Heart left ventricle (tissue), 16 donors: ENCODE results near the gene CCL3. TPM values are rescaled to one million over a fixed set of nuclear protein-coding genes. Genes with fewer than 3 reads are reported as not detected.
"Not testable (repeated sequence)": the region's sequence is repeated elsewhere in the genome, so short reads cannot be mapped to it uniquely, and the experiment has no call there.

Experiments used
- ATAC-seq, 4 donors: fragments of 200-7000 bp; cut with Tn5 transposase; one replicate each; pipeline ENCODE4 v1.9.1; 2020 to 2022; ENCODE audit warnings: moderate library complexity in 4 of 4, mild to moderate bottlenecking in 3 of 4, moderate number of reproducible peaks in 1 of 4
- DNase-seq, 5 donors: peaks; one replicate each; pipeline ENCODE4 v3.0.0-alpha.2; 2020
- H3K27ac ChIP-seq, 12 donors: fragments of 200-600 bp; sonication (generic) in 4 of 12; one replicate each; pipeline versions ENCODE4 v1.5.0 to v1.8.0; 2016 to 2022; ENCODE audit warnings: mild to moderate bottlenecking in 2 of 12
- H3K27me3 ChIP-seq, 9 donors: fragments of 200-600 bp; sonication (generic) in 2 of 9; one replicate each; pipeline versions ENCODE4 v1.5.1 to v1.8.0; 2016 to 2022; ENCODE audit warnings: mild to moderate bottlenecking in 3 of 9
- H3K36me3 ChIP-seq, 9 donors: fragments of 200-600 bp; sonication (generic) in 2 of 9; one replicate each; pipeline versions ENCODE4 v1.5.0 to v1.8.0; 2018 to 2022; ENCODE audit warnings: mild to moderate bottlenecking in 2 of 9
- H3K4me1 ChIP-seq, 12 donors: fragments of 200-600 bp; sonication (generic) in 4 of 12; one replicate each; pipeline versions ENCODE4 v1.5.0 to v1.8.0; 2016 to 2022; ENCODE audit warnings: mild to moderate bottlenecking in 3 of 12
- H3K4me3 ChIP-seq, 12 donors: fragments of 200-600 bp; sonication (generic) in 4 of 12; one replicate each; pipeline versions ENCODE4 v1.5.0 to v1.8.0; 2017 to 2022; ENCODE audit warnings: mild to moderate bottlenecking in 9 of 12, moderate library complexity in 4 of 12
- H3K9me3 ChIP-seq, 12 donors: fragments of 200-600 bp; sonication (generic) in 4 of 12; one replicate each; pipeline versions ENCODE4 v1.5.0 to v1.8.0; 2016 to 2022; ENCODE audit warnings: mild to moderate bottlenecking in 1 of 12
- POLR2A ChIP-seq, 2 donors: fragments of 450-650 bp; IDR thresholded peaks; one replicate each; pipeline ENCODE4 v1.6.1; 2017; ENCODE audit warnings: antibody characterized with exemption in 2 of 2, mild to moderate bottlenecking in 2 of 2, moderate library complexity in 2 of 2
- WGBS, 4 donors: extraction: QIAGEN DNeasy Blood & Tissue Kit in 2 of 4; methylation state at CpG; one replicate each; pipeline versions ENCODE4 v1.1.5 to v1.1.7; 2013 to 2018; 5-methylcytosine and 5-hydroxymethylcytosine counted together
- intact Hi-C, 10 donors: fragments of 100-400 bp; cut with DNase I; formaldehyde crosslinking; loops; one replicate each; pipeline versions ENCODE4 v1.11.1 to v1.14.2; 2022
- polyA plus RNA-seq, 2 donors: library from polyadenylated mRNA; stranded (reverse); fragments of 200-250 nt; gene quantifications; one replicate each; pipeline ENCODE4 v1.2.3, GENCODE V29; 2013
- total RNA-seq, 9 donors: library from RNA; depleted of rRNA in 2 of 9; stranded (reverse); fragments of >200 nt in 2 of 9; fragmentation: NEBNext Ultra II Directional in 3 of 9; extraction: Animal tissue kit (Norgen Biotek cat#: 25700) in 3 of 9; gene quantifications; one replicate each; pipeline versions ENCODE4 v1.1.0 to v1.2.4, GENCODE V29; 2016 to 2023
- TF ChIP-seq, protein P1 (sequence below), 12 donors: fragments of 200-600 bp; sonication (generic) in 4 of 12; IDR thresholded peaks; one replicate each; pipeline versions ENCODE4 v1.5.0 to v1.8.0; 2018 to 2022; ENCODE audit warnings: antibody characterized with exemption in 12 of 12, mild to moderate bottlenecking in 5 of 12
- donor health status: ischemic (EF 13 %, LVEDD 7.1; RV severe dilation, severe dysfunction).
- donor health status: healthy with polysubstance abuse.
- donor health status: DM: no; HTN: yes; CAD: no.
- donor health status: DM: no; HTN: no; CAD: no.
- donor health status: ischemic (EF 25% LVEDD 6.9; RV normal size, moderate dysfunction).
- donor health status: ischemic (EF 25% LVEDD 5.7; RV mildly dilated, moderate dysfunction).
- donor health status: healthy.
- donor health status: DM: yes; HTN: yes; CAD: no.
- donor health status: ischemic (EF 35%, LVEDD 5.7; RV mildly dilated, moderate dysfunction).
- donor health status: nonischemic (EF 11% LVEDD 7.7; RV severe dilation, severe dysfunction).
- donor health status: DM: yes; HTN: yes; CAD: no.
- donor health status: PGD.
- donor health status: ischemic (EF 29% LVEDD 5.4; RV normal size, mild dysfunction).
- donor health status: nonischemic (EF 23%, LVEDD 6.1; RV moderate dilation, normal function).

CCL3 gene
- total and polyA plus RNA-seq, 11 donors, result 0.21 to 22.5 (median 0.57) TPM; not detected in 3

DNA sequence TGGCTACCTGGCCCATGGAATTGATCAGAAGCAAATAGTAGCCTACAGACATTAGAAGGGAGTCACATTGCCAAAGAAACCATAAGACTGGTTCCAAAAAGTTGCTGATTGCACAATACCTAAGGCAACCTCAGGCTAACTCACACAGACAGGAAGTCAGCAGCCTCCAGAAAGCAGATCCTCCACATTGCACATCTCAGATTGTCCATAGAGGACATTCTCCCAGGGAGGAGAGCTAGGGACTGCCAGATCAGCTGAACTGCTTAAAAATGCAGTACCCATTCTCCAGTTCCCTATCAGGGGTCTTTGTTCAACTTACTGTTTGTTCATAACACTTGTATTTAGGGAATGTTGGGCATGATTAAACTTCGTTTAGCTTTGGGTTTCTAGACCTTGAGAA, 4.2 kb downstream of the CCL3 start:
- H3K27ac ChIP-seq, result no peak overlapping the region
- H3K4me3 ChIP-seq, result no peak overlapping the region
- intact Hi-C loops, result no loop called here
- H3K27me3 ChIP-seq, result peaks cover 0 to 13% (median 0%) of the 10 kb centered on the region in 9 donors
- no peak for TF ChIP-seq POLR2A (IDR thresholded peaks at IDR 0.05)
- TF ChIP-seq, protein P1, sequence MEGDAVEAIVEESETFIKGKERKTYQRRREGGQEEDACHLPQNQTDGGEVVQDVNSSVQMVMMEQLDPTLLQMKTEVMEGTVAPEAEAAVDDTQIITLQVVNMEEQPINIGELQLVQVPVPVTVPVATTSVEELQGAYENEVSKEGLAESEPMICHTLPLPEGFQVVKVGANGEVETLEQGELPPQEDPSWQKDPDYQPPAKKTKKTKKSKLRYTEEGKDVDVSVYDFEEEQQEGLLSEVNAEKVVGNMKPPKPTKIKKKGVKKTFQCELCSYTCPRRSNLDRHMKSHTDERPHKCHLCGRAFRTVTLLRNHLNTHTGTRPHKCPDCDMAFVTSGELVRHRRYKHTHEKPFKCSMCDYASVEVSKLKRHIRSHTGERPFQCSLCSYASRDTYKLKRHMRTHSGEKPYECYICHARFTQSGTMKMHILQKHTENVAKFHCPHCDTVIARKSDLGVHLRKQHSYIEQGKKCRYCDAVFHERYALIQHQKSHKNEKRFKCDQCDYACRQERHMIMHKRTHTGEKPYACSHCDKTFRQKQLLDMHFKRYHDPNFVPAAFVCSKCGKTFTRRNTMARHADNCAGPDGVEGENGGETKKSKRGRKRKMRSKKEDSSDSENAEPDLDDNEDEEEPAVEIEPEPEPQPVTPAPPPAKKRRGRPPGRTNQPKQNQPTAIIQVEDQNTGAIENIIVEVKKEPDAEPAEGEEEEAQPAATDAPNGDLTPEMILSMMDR (IDR thresholded peaks at IDR 0.05), result no peak
- 38 to 64% (median 44%) methylated on average over 1 of the region's 1 CpG for WGBS, 4 donors
- H3K4me1 ChIP-seq, result peaks cover 0 to 43% (median 0%) of the 10 kb centered on the region in 12 donors
- no peaks in the 10 kb centered on the region for H3K36me3 ChIP-seq
- ATAC-seq (peak in 3 of 4 donors; percentile 64 to 72 (median 69)), DNase-seq (no peak)
- no peaks in the 10 kb centered on the region for H3K9me3 ChIP-seq

DNA sequence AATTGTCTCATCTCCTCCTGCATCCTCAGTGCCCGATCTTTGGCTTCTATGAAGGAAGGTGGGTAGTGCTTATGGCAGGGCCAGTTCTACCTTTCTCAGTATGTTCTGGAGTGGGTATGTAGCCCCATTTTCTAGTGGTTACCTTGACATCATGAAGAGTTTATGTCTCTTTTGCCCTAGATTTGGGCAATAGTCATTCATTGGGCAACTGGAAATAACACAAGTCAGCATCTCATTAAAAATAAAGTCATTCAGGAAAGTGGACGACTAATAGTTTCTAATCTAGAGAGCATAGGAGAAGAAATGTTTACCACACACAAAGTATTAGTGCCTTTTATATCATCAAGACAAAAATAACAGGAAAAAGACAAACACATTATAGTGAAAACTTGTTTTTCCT, 6.3 kb downstream of the CCL3 start:
- H3K27ac ChIP-seq, H3K36me3 ChIP-seq, intact Hi-C loops, H3K27me3 ChIP-seq, H3K4me3 ChIP-seq, ATAC-seq, DNase-seq, H3K9me3 ChIP-seq: not testable (repeated sequence)
- H3K4me1 ChIP-seq, result peaks cover 0 to 26% (median 0%) of the 10 kb centered on the region in 12 donors
- 85 to 94% (median 87%) methylated on average over 2 of the region's 2 CpGs for WGBS, 4 donors

DNA sequence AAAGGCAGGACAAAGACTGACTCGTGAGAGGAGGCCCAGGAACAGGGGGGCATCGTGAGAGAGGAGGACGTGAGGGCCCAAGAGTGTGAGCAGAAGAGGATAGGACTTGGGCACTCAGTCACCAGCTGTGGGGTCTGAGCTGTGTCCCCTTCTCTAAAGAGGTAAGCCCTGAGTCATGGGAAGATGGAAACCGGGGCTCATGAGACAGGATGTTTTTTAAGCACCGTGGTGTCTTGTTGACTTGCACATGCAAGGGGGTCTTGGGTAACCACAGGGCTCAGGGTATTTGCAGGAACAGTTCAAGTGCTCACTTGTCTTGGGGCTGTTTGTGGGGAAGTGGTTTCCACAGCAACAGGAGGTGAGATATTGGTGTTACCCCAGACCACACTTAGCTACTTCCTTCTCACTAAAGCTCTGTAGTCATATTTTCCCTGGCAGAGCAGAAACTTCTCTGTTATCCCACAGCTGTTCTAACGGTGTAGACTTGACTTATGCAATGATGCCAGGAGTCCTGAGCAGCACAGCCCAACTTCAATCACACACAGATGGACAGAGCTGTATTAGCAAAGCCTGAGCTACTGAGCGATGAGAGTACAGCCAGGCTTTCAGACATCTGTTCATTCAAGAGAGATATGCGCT, 7.3 kb downstream of the CCL3 start:
- intact Hi-C loops, H3K27me3 ChIP-seq, H3K4me3 ChIP-seq, H3K9me3 ChIP-seq, H3K36me3 ChIP-seq: not testable (repeated sequence)
- ATAC-seq, result peak; percentile 20 to 89 (median 74)
- WGBS, 4 donors, result 60 to 66% (median 63%) methylated on average over 8 of the region's 8 CpGs
- Histone ChIP-seq H3K4me1 (peaks cover 0 to 23% (median 0%) of the 10 kb centered on the region in 12 donors), H3K27ac (peak overlapping the region in 2 of 12 donors; percentile 37 to 62)
- peak in 1 of 5 donors; percentile 29 for DNase-seq

DNA sequence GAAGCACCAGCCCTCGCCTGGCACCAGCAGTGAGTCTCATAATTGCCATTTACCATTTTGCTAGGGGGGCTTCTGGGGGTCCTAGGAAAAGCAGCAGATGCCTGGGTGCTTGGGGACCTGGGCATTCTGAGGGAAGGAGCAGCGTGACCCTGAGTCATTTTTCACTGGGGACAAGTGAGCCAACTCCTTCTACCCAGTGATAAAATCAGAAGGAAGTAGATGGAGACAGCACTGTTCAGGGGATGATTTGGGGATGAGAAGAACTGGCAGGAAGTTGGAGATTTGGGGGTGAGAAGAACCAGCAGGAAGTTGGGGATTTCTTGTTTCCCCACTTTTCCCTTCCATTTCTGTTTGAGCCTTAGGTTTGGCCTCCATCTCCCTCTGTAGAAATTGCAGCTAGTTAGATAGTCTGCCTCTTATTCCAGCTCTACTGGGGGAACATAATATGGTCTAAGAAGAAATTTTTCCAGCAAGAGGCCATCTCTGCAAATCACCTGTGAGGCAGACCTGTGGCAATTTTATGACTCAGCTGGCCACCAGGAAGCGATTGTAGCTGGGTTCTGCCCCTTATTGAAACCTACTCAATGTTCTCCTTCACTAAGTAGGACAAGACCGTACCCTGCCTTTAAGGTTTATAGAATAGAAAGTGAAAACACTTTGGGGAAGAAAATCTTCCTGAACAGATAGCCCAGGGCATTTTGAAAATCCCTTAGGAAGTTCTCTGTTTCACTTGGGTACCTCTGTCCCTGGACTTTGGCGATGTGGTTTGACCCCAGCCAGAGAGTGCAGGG, 8.1 kb downstream of the CCL3 start:
- H3K4me3 ChIP-seq, ATAC-seq, H3K27me3 ChIP-seq, H3K36me3 ChIP-seq, H3K9me3 ChIP-seq, intact Hi-C loops, DNase-seq: not testable (repeated sequence)
- Histone ChIP-seq H3K4me1 (peaks cover 0 to 23% (median 0%) of the 10 kb centered on the region in 12 donors), H3K27ac (peak overlapping the region in 2 of 12 donors; percentile 37 to 62)
- WGBS, 4 donors, result 82 to 94% (median 86%) methylated on average over 4 to 5 of the region's 5 CpGs

DNA sequence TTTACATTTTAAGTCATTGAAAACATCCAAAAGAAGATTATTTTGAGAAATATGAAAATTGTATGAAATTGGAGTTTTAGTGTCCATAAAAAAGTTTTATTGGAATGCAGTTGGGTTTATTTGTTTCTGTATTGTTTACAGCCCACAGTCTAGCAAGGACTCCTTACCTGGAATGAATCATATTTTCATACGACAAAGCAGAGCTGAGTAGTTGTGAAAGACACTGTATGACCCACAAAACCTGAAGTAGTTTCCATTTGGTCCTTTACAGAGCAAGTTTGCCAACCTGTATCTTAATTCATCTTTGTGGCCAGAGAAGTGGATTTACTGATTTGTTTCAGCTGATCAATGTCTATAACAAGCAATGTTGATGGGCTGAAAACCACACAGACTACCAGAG, 15.6 kb downstream of the CCL3 start:
- no peaks in the 10 kb centered on the region for H3K4me1 ChIP-seq
- 82 to 93% (median 89%) methylated on average over 1 of the region's 1 CpG for WGBS, 4 donors
- TF ChIP-seq, protein P1 (IDR thresholded peaks at IDR 0.05), result no peak
- TF ChIP-seq POLR2A (IDR thresholded peaks at IDR 0.05), result no peak
- H3K9me3 ChIP-seq, result peaks cover 0 to 8% (median 3%) of the 10 kb centered on the region in 12 donors
- H3K27me3 ChIP-seq, result peaks cover 0 to 3% (median 0%) of the 10 kb centered on the region in 9 donors
- no peak overlapping the region for H3K4me3 ChIP-seq
- no peak overlapping the region for H3K27ac ChIP-seq
- ATAC-seq, result no peak
- intact Hi-C loops, result loop anchor here in 5 of 10 donors (5.0 to 10.0 kb wide), 4 partner anchors 52 to 107 kb away; no protein-coding TSS in a partner anchor
- H3K36me3 ChIP-seq, result no peaks in the 10 kb centered on the region
- DNase-seq, result no peak
